Epithelial cell of proximal tubule (primary cell): Measurements from ENCODE around the gene UPK2. TPM values are rescaled to one million over a fixed set of nuclear protein-coding genes. Genes with fewer than 3 reads are reported as not detected.
"Not testable (repeated sequence)": the region's sequence is repeated elsewhere in the genome, so short reads cannot be mapped to it uniquely, and the experiment has no call there.

Experiments
- DNase-seq: peaks from one replicate; pipeline ENCODE4 v3.0.0-alpha.2; 2011; ENCODE audit warnings: low read depth
- H3K4me3 ChIP-seq: 2 replicates; pipeline ENCODE4 v1.5.1; 2011; ENCODE audit warnings: low read depth, mild to moderate bottlenecking, low read length
- CTCF ChIP-seq: conservative IDR thresholded peaks from 2 replicates; pipeline ENCODE4 v1.5.1; 2012; ENCODE audit warnings: low read depth, mild to moderate bottlenecking, low read length
- total RNA-seq: library from RNA; depleted of rRNA; stranded (reverse); fragments of >200 nt; gene quantifications from 2 replicates; pipeline ENCODE4 v1.2.3, GENCODE V29; 2015

The UPK2 gene
- total RNA-seq, 1 donor from 2014 or later, result not detected

GRCh38 chr11:118939404-118939915 lies 16.6 kb upstream of the UPK2 start:
- no peak overlapping the region for H3K4me3 ChIP-seq
- no peak for TF ChIP-seq CTCF
- DNase-seq, result no peak

- DNase-seq, result no peak
- H3K4me3 ChIP-seq, result no peak overlapping the region
- no peak for TF ChIP-seq CTCF
These were observed 16.0 kb upstream of the UPK2 start for GRCh38 chr11:118939953-118940598.

- no peak for DNase-seq
- TF ChIP-seq CTCF, result no peak
- no peak overlapping the region for H3K4me3 ChIP-seq
These were observed 9.0 kb upstream of the UPK2 start for GRCh38 chr11:118947091-118947490.

- DNase-seq, result no peak
- TF ChIP-seq CTCF, result no peak
- no peak overlapping the region for H3K4me3 ChIP-seq
These were observed 8.1 kb upstream of the UPK2 start for GRCh38 chr11:118948000-118948399.

GRCh38 chr11:118953265-118953664 lies 2.8 kb upstream of the UPK2 start:
- no peak for DNase-seq
- no peak for TF ChIP-seq CTCF
- H3K4me3 ChIP-seq, result no peak overlapping the region

GRCh38 chr11:118953976-118954375 lies 2.1 kb upstream of the UPK2 start:
- not testable (repeated sequence) for H3K4me3 ChIP-seq, DNase-seq

- no peak overlapping the region for H3K4me3 ChIP-seq
- no peak for DNase-seq
These were observed 860 bp downstream of the UPK2 start for GRCh38 chr11:118956847-118957469.

More at GRCh38 chr11:118956847-118957469, 860 bp downstream of the UPK2 start:
- TF ChIP-seq CTCF, result no peak
